ENCODE data around the gene SBSN. TPM values are rescaled to one million over a fixed set of nuclear protein-coding genes. Genes with fewer than 3 reads are reported as not detected.

Gene SBSN
- total RNA-seq, 3 donors from 2014 or later: not detected

DNA sequence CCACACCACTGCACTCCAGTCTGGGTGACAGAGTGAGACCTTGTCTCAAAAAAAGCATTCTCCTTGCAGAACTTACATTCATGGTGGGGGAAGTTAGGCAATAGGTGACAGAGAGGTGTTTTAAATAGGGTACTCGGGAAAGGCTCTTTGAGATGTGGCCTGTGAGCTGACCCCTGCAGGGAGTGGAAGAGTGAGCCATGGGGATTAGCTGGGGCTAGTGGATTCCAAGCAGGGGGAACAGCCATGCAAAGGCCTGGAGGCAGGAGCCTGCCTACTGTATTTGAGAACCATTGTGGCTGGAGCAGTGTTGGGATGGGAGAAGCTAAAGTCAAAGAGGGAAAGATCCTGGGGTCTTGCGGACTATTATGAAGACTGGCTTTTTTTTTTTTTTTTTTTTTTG lies 10.8 kb downstream of the SBSN start:
- Histone ChIP-seq H3K4me3 (no peak overlapping the region), H3K27ac (no peak overlapping the region), H3K4me1 (no peaks in the 10 kb centered on the region), H3K27me3 (no peaks in the 10 kb centered on the region), H3K9me3 (no peaks in the 10 kb centered on the region), H3K36me3 (no peaks in the 10 kb centered on the region)
- TF ChIP-seq POLR2A (IDR thresholded peaks at IDR 0.05) (no peak), POLR2AphosphoS5 (IDR thresholded peaks at IDR 0.05) (no peak)
- TF ChIP-seq, protein P1, sequence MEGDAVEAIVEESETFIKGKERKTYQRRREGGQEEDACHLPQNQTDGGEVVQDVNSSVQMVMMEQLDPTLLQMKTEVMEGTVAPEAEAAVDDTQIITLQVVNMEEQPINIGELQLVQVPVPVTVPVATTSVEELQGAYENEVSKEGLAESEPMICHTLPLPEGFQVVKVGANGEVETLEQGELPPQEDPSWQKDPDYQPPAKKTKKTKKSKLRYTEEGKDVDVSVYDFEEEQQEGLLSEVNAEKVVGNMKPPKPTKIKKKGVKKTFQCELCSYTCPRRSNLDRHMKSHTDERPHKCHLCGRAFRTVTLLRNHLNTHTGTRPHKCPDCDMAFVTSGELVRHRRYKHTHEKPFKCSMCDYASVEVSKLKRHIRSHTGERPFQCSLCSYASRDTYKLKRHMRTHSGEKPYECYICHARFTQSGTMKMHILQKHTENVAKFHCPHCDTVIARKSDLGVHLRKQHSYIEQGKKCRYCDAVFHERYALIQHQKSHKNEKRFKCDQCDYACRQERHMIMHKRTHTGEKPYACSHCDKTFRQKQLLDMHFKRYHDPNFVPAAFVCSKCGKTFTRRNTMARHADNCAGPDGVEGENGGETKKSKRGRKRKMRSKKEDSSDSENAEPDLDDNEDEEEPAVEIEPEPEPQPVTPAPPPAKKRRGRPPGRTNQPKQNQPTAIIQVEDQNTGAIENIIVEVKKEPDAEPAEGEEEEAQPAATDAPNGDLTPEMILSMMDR (IDR thresholded peaks at IDR 0.05): no peak
- no peak for DNase-seq (ENCODE audit: low spot score in 2 of 2)
- intact Hi-C loops (cut with DNase I; ENCODE audit: low total_unique reads): no loop called here

DNA sequence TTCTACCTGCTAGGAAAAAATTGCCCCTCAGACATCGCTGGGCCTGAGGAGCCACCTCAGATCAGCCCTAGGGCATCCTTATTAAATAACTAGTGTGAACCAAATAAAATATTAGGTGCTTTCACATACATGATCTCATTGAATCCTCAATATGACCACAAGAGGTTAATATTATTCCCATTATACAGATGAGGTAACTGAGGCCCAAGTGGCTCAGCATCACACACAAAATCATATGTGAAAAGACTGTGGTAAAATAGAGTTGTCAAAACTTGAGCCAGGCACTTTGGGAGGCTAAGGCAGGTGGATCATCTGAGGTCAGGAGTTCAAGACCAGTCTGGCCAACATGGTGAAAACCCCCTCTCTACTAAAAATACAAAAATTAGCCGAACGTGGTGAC lies 11.8 kb downstream of the SBSN start:
- DNase-seq (ENCODE audit: low spot score in 2 of 2): no peak
- intact Hi-C loops (cut with DNase I; ENCODE audit: low total_unique reads): no loop called here
- H3K9me3 ChIP-seq: no peaks in the 10 kb centered on the region
- no peaks in the 10 kb centered on the region for H3K36me3 ChIP-seq
- no peak overlapping the region for H3K4me3 ChIP-seq
- TF ChIP-seq POLR2A (IDR thresholded peaks at IDR 0.05) (no peak), POLR2AphosphoS5 (IDR thresholded peaks at IDR 0.05) (no peak)
- TF ChIP-seq, protein P1 (IDR thresholded peaks at IDR 0.05): no peak
- H3K27ac ChIP-seq: no peak overlapping the region
- H3K4me1 ChIP-seq: no peaks in the 10 kb centered on the region
- no peaks in the 10 kb centered on the region for H3K27me3 ChIP-seq

DNA sequence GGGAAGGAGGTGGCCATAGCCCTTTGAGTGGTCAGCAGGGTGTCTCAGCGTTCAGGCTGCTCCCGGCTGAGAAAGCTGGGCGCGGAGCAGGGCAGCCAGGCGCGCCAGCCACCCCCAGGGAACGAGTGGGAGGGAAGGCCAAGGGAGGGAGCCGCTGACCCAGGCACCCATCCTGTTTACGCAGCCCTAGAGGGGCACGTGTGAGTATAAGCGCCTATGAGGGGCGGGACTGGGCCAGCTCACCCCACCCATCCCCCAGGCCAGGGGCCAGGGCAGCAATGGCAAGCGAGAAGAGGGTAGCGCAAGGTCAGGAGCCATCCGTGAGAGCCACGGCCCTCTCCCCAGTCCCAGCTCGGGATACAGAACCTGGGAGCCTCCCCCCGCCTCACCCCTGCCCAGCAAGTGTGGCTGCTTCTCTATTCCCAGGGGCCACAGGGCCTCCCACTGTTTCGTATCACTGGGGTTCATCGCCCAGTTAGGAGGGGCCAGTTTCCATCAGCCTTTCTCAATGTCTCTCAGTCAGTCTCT lies 13.8 kb downstream of the SBSN start:
- Histone ChIP-seq H3K4me3 (peak overlapping the region in 1 of 3 donors; percentile 20), H3K4me1 (no peaks in the 10 kb centered on the region), H3K36me3 (no peaks in the 10 kb centered on the region), H3K27me3 (no peaks in the 10 kb centered on the region), H3K9me3 (no peaks in the 10 kb centered on the region), H3K27ac (no peak overlapping the region)
- DNase-seq (ENCODE audit: low spot score in 2 of 2): no peak
- intact Hi-C loops (cut with DNase I; ENCODE audit: low total_unique reads): no loop called here
- TF ChIP-seq, protein P1 (IDR thresholded peaks at IDR 0.05): no peak
- TF ChIP-seq POLR2A (IDR thresholded peaks at IDR 0.05) (no peak), POLR2AphosphoS5 (IDR thresholded peaks at IDR 0.05) (no peak)

DNA sequence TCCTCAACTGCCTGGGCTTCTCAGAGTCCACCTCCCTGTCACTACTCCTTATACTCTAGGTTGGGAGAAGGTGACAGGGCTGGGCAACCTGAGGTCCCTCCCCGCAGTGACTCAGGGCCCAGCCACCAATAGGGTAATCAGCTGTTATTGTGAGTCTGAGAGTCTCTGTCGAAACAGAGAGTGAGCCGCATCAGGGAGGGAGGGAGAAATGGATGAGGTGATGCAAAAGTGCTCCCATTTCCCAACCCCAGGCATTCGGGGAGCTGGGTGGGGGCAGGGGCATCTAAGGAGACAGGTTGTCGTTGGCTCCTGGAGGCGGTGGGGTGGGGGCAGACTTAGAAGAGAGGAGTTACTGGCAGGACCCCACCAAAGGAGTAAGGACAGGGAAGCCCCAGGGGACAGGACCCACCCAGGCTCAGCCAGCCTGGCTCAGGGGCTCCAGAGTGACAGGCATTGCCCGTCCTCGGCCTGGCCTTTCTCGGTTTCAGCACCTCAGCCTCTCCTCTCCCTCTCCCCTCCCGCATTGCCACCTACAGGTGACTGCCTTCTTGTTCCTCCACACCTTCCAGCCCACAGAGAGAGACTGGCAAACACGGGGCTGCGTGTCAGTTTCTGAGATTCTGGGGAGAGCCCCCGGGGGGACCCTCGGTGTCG lies 14.4 kb downstream of the SBSN start, which contains the start of gene DMKN:
Gene DMKN (minus strand): TSS at position 22 of the 654 bp plus-strand sequence. CDS start 174 bp downstream, outside the sequence.
- Histone ChIP-seq H3K9me3 (no peaks in the 10 kb centered on the region), H3K4me3 (peak within 1 kb of the TSS in 1 of 3 donors; percentile 20), H3K27ac (no peak within 1 kb of the TSS), H3K36me3 (no peaks in the 10 kb centered on the region), H3K4me1 (no peaks in the 10 kb centered on the region), H3K27me3 (no peaks in the 10 kb centered on the region)
- TF ChIP-seq POLR2A (IDR thresholded peaks at IDR 0.05) (no peak), POLR2AphosphoS5 (IDR thresholded peaks at IDR 0.05) (no peak)
- TF ChIP-seq, protein P1 (IDR thresholded peaks at IDR 0.05): no peak
- intact Hi-C loops (cut with DNase I; ENCODE audit: low total_unique reads): no loop called here
- no peak for DNase-seq (ENCODE audit: low spot score in 2 of 2)

- H3K9me3 ChIP-seq: no peaks in the 10 kb centered on the region
- no peaks in the 10 kb centered on the region for H3K4me1 ChIP-seq
- no peaks in the 10 kb centered on the region for H3K36me3 ChIP-seq
- intact Hi-C loops (cut with DNase I; ENCODE audit: low total_unique reads): no loop called here
- no peak overlapping the region for H3K4me3 ChIP-seq
- H3K27me3 ChIP-seq: no peaks in the 10 kb centered on the region
- H3K27ac ChIP-seq: no peak overlapping the region
- TF ChIP-seq POLR2A (IDR thresholded peaks at IDR 0.05): no peak
- no peak for DNase-seq (ENCODE audit: low spot score in 2 of 2)
Observed at GRCh38 chr19:35512831-35513627, 15.1 kb downstream of the SBSN start.
